Immature natural killer cell (primary cell): ENCODE measurements around the gene PDLIM3. TPM values are rescaled to one million over a fixed set of nuclear protein-coding genes. Genes with fewer than 3 reads are reported as not detected.

ENCODE experiments used
- DNase-seq, 3 donors: peaks; one replicate each; pipeline ENCODE4 v3.0.0; 2022; ENCODE audit warnings: mixed read lengths in 1 of 3
- H3K27ac Mint-ChIP-seq, 6 donors: one replicate each; pipeline ENCODE4 v1.8.0; 2020; ENCODE audit warnings: mixed read lengths in 6 of 6, mild to moderate bottlenecking in 5 of 6, inconsistent platforms in 4 of 6, moderate library complexity in 3 of 6
- H3K27me3 Mint-ChIP-seq, 3 donors: one replicate each; pipeline ENCODE4 v1.8.0; 2020 to 2021; ENCODE audit warnings: low read depth in 3 of 3, mild to moderate bottlenecking in 3 of 3, mixed read lengths in 3 of 3, moderate library complexity in 3 of 3, inconsistent platforms in 1 of 3
- H3K36me3 Mint-ChIP-seq, 3 donors: one replicate each; pipeline ENCODE4 v1.8.0; 2020; ENCODE audit warnings: mixed read lengths in 3 of 3, inconsistent platforms in 2 of 3, mild to moderate bottlenecking in 2 of 3
- H3K4me1 Mint-ChIP-seq, 2 donors: one replicate each; pipeline ENCODE4 v1.8.0; 2020; ENCODE audit warnings: inconsistent platforms in 2 of 2, mild to moderate bottlenecking in 2 of 2, mixed read lengths in 2 of 2, moderate library complexity in 1 of 2
- H3K4me3 Mint-ChIP-seq, 5 donors: one replicate each; pipeline ENCODE4 v1.8.0; 2020; ENCODE audit warnings: mild to moderate bottlenecking in 5 of 5, mixed read lengths in 5 of 5, inconsistent platforms in 3 of 5, moderate library complexity in 3 of 5
- H3K9me3 Mint-ChIP-seq, 6 donors: one replicate each; pipeline ENCODE4 v1.8.0; 2020; ENCODE audit warnings: mild to moderate bottlenecking in 6 of 6, mixed read lengths in 6 of 6, inconsistent platforms in 4 of 6, moderate library complexity in 3 of 6
- polyA plus RNA-seq, 3 donors: library from polyadenylated mRNA; unstranded; fragments of 300-500 nt; fragmentation: Illumina TruSeq; gene quantifications; one replicate each; pipeline ENCODE4 v1.2.3, GENCODE V29; 2021

The PDLIM3 gene
- polyA plus RNA-seq = not detected

- H3K4me3 Mint-ChIP-seq = no peak within 1 kb of the TSS
Measured at GRCh38 chr4:185534866-185535611, at the start of gene PDLIM3. Gene PDLIM3 (minus strand): TSS chr4:185535507. CDS start chr4:185535434, 73 bp downstream.

GRCh38 chr4:185583813-185584212 is 48.5 kb upstream of the PDLIM3 start:
- Mint-ChIP-seq H3K36me3 (peaks cover 0 to 3% (median 0%) of the 10 kb centered on the region in 3 donors), H3K9me3 (no peaks in the 10 kb centered on the region), H3K27me3 (peaks cover 2 to 26% (median 8%) of the 10 kb centered on the region in 3 donors), H3K27ac (no peak overlapping the region), H3K4me1 (peaks cover 12% of the 10 kb centered on the region in 2 donors), H3K4me3 (no peak overlapping the region)
- no peak for DNase-seq

More at GRCh38 chr4:185534866-185535611, at the start of gene PDLIM3:
- no peaks in the 10 kb centered on the region for H3K9me3 Mint-ChIP-seq
- H3K4me1 Mint-ChIP-seq = peaks cover 3 to 4% of the 10 kb centered on the region in 2 donors
- peaks cover 0 to 4% (median 0%) of the 10 kb centered on the region in 3 donors for H3K36me3 Mint-ChIP-seq
- no peak within 1 kb of the TSS for H3K27ac Mint-ChIP-seq
- DNase-seq = no peak
- peaks cover 10 to 20% (median 16%) of the 10 kb centered on the region in 3 donors for H3K27me3 Mint-ChIP-seq

- Mint-ChIP-seq H3K27me3 (peaks cover 2 to 22% (median 8%) of the 10 kb centered on the region in 3 donors), H3K27ac (no peak overlapping the region), H3K36me3 (peaks cover 0 to 3% (median 0%) of the 10 kb centered on the region in 3 donors), H3K4me3 (no peak overlapping the region), H3K4me1 (peaks cover 9 to 11% of the 10 kb centered on the region in 2 donors), H3K9me3 (no peaks in the 10 kb centered on the region)
- DNase-seq = no peak
Measured at GRCh38 chr4:185582651-185583400, 47.5 kb upstream of the PDLIM3 start.

- DNase-seq = no peak
- no peaks in the 10 kb centered on the region for H3K9me3 Mint-ChIP-seq
- no peaks in the 10 kb centered on the region for H3K4me1 Mint-ChIP-seq
- H3K36me3 Mint-ChIP-seq = no peaks in the 10 kb centered on the region
- H3K27me3 Mint-ChIP-seq = peaks cover 0 to 10% (median 0%) of the 10 kb centered on the region in 3 donors
- no peak overlapping the region for H3K4me3 Mint-ChIP-seq
- no peak overlapping the region for H3K27ac Mint-ChIP-seq
Measured at GRCh38 chr4:185580699-185581098, 45.4 kb upstream of the PDLIM3 start.

- no peak for DNase-seq
- Mint-ChIP-seq H3K9me3 (no peaks in the 10 kb centered on the region), H3K36me3 (no peaks in the 10 kb centered on the region), H3K4me1 (no peaks in the 10 kb centered on the region), H3K27me3 (peaks cover 0 to 5% (median 2%) of the 10 kb centered on the region in 3 donors), H3K4me3 (no peak overlapping the region), H3K27ac (no peak overlapping the region)
Measured at GRCh38 chr4:185578284-185578683, 43.0 kb upstream of the PDLIM3 start.

GRCh38 chr4:185576962-185577950 is 41.9 kb upstream of the PDLIM3 start:
- H3K27me3 Mint-ChIP-seq = peaks cover 0 to 5% (median 2%) of the 10 kb centered on the region in 3 donors
- H3K4me3 Mint-ChIP-seq = no peak overlapping the region
- no peaks in the 10 kb centered on the region for H3K9me3 Mint-ChIP-seq
- H3K36me3 Mint-ChIP-seq = no peaks in the 10 kb centered on the region
- no peaks in the 10 kb centered on the region for H3K4me1 Mint-ChIP-seq
- no peak for DNase-seq
- no peak overlapping the region for H3K27ac Mint-ChIP-seq

GRCh38 chr4:185576314-185576961 is 41.1 kb upstream of the PDLIM3 start:
- Mint-ChIP-seq H3K4me1 (no peaks in the 10 kb centered on the region), H3K4me3 (no peak overlapping the region), H3K9me3 (peaks cover 0 to 1% (median 0%) of the 10 kb centered on the region in 6 donors), H3K27me3 (peaks cover 0 to 6% (median 2%) of the 10 kb centered on the region in 3 donors), H3K36me3 (no peaks in the 10 kb centered on the region), H3K27ac (no peak overlapping the region)
- DNase-seq = no peak

- Mint-ChIP-seq H3K9me3 (peaks cover 0 to 1% (median 0%) of the 10 kb centered on the region in 6 donors), H3K27ac (no peak overlapping the region), H3K27me3 (peaks cover 0 to 6% (median 4%) of the 10 kb centered on the region in 3 donors), H3K4me1 (no peaks in the 10 kb centered on the region), H3K4me3 (no peak overlapping the region), H3K36me3 (no peaks in the 10 kb centered on the region)
- DNase-seq = no peak
Measured at GRCh38 chr4:185573651-185574199, 38.4 kb upstream of the PDLIM3 start.

GRCh38 chr4:185570727-185571126 is 35.4 kb upstream of the PDLIM3 start:
- no peaks in the 10 kb centered on the region for H3K36me3 Mint-ChIP-seq
- DNase-seq = no peak
- no peak overlapping the region for H3K4me3 Mint-ChIP-seq
- H3K9me3 Mint-ChIP-seq = peaks cover 0 to 1% (median 0%) of the 10 kb centered on the region in 6 donors
- no peaks in the 10 kb centered on the region for H3K4me1 Mint-ChIP-seq
- peaks cover 2 to 6% (median 5%) of the 10 kb centered on the region in 3 donors for H3K27me3 Mint-ChIP-seq
- no peak overlapping the region for H3K27ac Mint-ChIP-seq

- H3K27me3 Mint-ChIP-seq = peaks cover 1 to 2% (median 2%) of the 10 kb centered on the region in 3 donors
- H3K4me1 Mint-ChIP-seq = no peaks in the 10 kb centered on the region
- H3K36me3 Mint-ChIP-seq = no peaks in the 10 kb centered on the region
- H3K27ac Mint-ChIP-seq = no peak overlapping the region
- H3K9me3 Mint-ChIP-seq = peaks cover 0 to 6% (median 4%) of the 10 kb centered on the region in 6 donors
- no peak for DNase-seq
- H3K4me3 Mint-ChIP-seq = no peak overlapping the region
Measured at GRCh38 chr4:185567381-185568376, 32.4 kb upstream of the PDLIM3 start.

- H3K9me3 Mint-ChIP-seq = peaks cover 0 to 6% (median 3%) of the 10 kb centered on the region in 6 donors
- no peak for DNase-seq
- H3K27ac Mint-ChIP-seq = no peak overlapping the region
- no peak overlapping the region for H3K4me3 Mint-ChIP-seq
- no peaks in the 10 kb centered on the region for H3K36me3 Mint-ChIP-seq
- peaks cover 1 to 2% (median 2%) of the 10 kb centered on the region in 3 donors for H3K27me3 Mint-ChIP-seq
- no peaks in the 10 kb centered on the region for H3K4me1 Mint-ChIP-seq
Measured at GRCh38 chr4:185566972-185567371, 31.7 kb upstream of the PDLIM3 start.

- H3K27ac Mint-ChIP-seq = no peak overlapping the region
Measured at GRCh38 chr4:185566425-185566824, 31.1 kb upstream of the PDLIM3 start.

More at GRCh38 chr4:185566425-185566824, 31.1 kb upstream of the PDLIM3 start:
- no peak for DNase-seq
- Mint-ChIP-seq H3K36me3 (no peaks in the 10 kb centered on the region), H3K4me3 (no peak overlapping the region), H3K9me3 (peaks cover 0 to 6% (median 3%) of the 10 kb centered on the region in 6 donors), H3K27me3 (peaks cover 0 to 2% (median 2%) of the 10 kb centered on the region in 3 donors), H3K4me1 (no peaks in the 10 kb centered on the region)
